Spinal cord (tissue), 10 donors: Measurements from ENCODE around the gene CTRB2. TPM values are rescaled to one million over a fixed set of nuclear protein-coding genes. Genes with fewer than 3 reads are reported as not detected.

Experiments
- DNase-seq, 6 donors: peaks; one replicate each; pipeline versions ENCODE4 v3.0.0 to v3.0.0-alpha.2; 2013 to 2015; ENCODE audit warnings: low spot score in 6 of 6, low read depth in 4 of 6
- H3K27ac ChIP-seq: one replicate; pipeline ENCODE4 v1.5.1; 2013; ENCODE audit warnings: low read depth, low read length, control low read depth
- H3K27me3 ChIP-seq: one replicate; pipeline ENCODE4 v1.6.1; 2013; ENCODE audit warnings: low read length; ENCODE audit not compliant: control insufficient read depth, insufficient read depth
- H3K36me3 ChIP-seq: one replicate; pipeline ENCODE4 v1.6.1; 2013; ENCODE audit warnings: low read length; ENCODE audit not compliant: control insufficient read depth, insufficient read depth
- H3K4me1 ChIP-seq: one replicate; pipeline ENCODE4 v1.6.1; 2013; ENCODE audit warnings: low read length; ENCODE audit not compliant: control insufficient read depth, insufficient read depth
- H3K4me3 ChIP-seq: one replicate; pipeline ENCODE4 v1.5.1; 2013; ENCODE audit warnings: low read depth, low read length, control low read depth
- H3K9me3 ChIP-seq: one replicate; pipeline ENCODE4 v1.6.1; 2013; ENCODE audit warnings: low read length; ENCODE audit not compliant: control insufficient read depth, insufficient read depth
- WGBS: methylation state at CpG from one replicate; pipeline ENCODE4 v1.1.5; 2013; ENCODE audit warnings: missing lambda C conversion rate; ENCODE audit not compliant: insufficient coverage; 5-methylcytosine and 5-hydroxymethylcytosine counted together
- polyA plus RNA-seq, 2 donors: library from polyadenylated mRNA; unstranded; fragments of 120-200 nt; gene quantifications; one replicate each; pipeline ENCODE4 v1.2.1, GENCODE V29; 2013; ENCODE audit not compliant: insufficient read length in 2 of 2
- total RNA-seq, 2 donors: library from RNA; depleted of rRNA in 1 of 2; stranded (reverse); fragments of 120-200 nt in 1 of 2; fragments of >200 nt in 1 of 2; gene quantifications; one replicate each; pipeline versions ENCODE4 v1.2.3 to v1.2.4, GENCODE V29; 2013 to 2014
- donor health status: healthy.

The CTRB2 gene
- total and polyA plus RNA-seq, 4 donors = 0.20 to 0.24 TPM; not detected in 2

DNA sequence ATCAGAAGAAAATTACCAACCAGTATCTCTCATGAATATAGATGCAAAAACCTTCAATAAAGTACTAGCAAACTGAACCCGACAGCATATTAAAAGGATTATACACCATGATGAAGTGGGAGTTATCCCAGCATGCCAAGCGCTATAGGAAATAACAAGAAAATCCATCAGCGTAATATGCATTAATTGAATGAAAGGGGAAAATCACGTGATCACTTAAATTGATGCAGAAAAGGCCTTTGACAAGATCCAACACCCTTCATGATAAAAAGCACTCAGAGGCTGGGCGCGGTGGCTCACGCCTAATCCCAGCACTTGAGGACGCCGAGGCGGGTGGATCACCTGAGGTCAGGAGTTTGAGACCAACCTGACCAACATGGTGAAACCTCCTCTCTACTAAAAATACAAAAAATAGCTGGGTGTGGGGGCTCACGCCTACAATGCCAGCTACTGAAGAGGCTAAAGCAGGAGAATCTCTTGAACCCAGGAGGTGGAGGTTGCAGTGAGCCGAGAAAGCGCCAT lies 4.8 kb downstream of the CTRB2 start:
- no peaks in the 10 kb centered on the region for H3K27me3 ChIP-seq
- peak in 1 of 6 donors; percentile 49 for DNase-seq
- H3K4me3 ChIP-seq = no peak overlapping the region
- no peaks in the 10 kb centered on the region for H3K36me3 ChIP-seq
- no peak overlapping the region for H3K27ac ChIP-seq
- WGBS = 25% methylated on average over 2 of the region's 13 CpGs
- H3K4me1 ChIP-seq = peaks cover 3% of the 10 kb centered on the region
- no peaks in the 10 kb centered on the region for H3K9me3 ChIP-seq

- no peak for DNase-seq
- H3K36me3 ChIP-seq = no peaks in the 10 kb centered on the region
These were observed 8.8 kb downstream of the CTRB2 start for GRCh38 chr16:75198135-75198600.

GRCh38 chr16:75197522-75198134 lies 9.3 kb downstream of the CTRB2 start:
- no peaks in the 10 kb centered on the region for H3K9me3 ChIP-seq
- no peak overlapping the region for H3K4me3 ChIP-seq
- H3K4me1 ChIP-seq = peaks cover 3% of the 10 kb centered on the region
- DNase-seq = no peak
- no peak overlapping the region for H3K27ac ChIP-seq
- 81% methylated on average over 12 of the region's 14 CpGs for WGBS
- H3K27me3 ChIP-seq = no peaks in the 10 kb centered on the region
- H3K36me3 ChIP-seq = no peaks in the 10 kb centered on the region

More at GRCh38 chr16:75198135-75198600, 8.8 kb downstream of the CTRB2 start:
- no peaks in the 10 kb centered on the region for H3K27me3 ChIP-seq
- WGBS = 51% methylated on average over 16 of the region's 18 CpGs
- peaks cover 3% of the 10 kb centered on the region for H3K4me1 ChIP-seq
- H3K27ac ChIP-seq = no peak overlapping the region
- H3K4me3 ChIP-seq = no peak overlapping the region
- no peaks in the 10 kb centered on the region for H3K9me3 ChIP-seq

DNA sequence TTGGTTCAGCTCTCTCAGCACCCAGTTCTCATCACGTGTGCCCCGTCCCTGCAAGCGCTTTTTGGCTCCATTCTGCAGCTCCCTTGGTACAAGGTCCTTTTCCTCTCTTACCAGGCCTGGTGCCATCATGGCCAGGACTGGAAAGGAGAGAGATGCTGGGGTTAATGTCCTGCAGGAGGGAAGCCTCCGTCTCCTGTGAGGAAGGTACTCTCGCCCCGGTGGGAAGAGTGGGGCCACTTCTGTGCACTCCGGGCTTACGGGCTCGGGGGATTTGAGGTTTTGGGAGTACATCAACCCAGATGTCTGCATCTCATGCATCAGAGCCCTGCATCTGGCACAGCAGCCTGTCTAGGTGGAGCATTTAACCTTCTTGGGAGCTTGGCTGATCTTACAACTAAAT lies 10.1 kb downstream of the CTRB2 start:
- WGBS = 68% methylated on average over 6 of the region's 9 CpGs
- no peak for DNase-seq
- H3K27me3 ChIP-seq = no peaks in the 10 kb centered on the region

DNA sequence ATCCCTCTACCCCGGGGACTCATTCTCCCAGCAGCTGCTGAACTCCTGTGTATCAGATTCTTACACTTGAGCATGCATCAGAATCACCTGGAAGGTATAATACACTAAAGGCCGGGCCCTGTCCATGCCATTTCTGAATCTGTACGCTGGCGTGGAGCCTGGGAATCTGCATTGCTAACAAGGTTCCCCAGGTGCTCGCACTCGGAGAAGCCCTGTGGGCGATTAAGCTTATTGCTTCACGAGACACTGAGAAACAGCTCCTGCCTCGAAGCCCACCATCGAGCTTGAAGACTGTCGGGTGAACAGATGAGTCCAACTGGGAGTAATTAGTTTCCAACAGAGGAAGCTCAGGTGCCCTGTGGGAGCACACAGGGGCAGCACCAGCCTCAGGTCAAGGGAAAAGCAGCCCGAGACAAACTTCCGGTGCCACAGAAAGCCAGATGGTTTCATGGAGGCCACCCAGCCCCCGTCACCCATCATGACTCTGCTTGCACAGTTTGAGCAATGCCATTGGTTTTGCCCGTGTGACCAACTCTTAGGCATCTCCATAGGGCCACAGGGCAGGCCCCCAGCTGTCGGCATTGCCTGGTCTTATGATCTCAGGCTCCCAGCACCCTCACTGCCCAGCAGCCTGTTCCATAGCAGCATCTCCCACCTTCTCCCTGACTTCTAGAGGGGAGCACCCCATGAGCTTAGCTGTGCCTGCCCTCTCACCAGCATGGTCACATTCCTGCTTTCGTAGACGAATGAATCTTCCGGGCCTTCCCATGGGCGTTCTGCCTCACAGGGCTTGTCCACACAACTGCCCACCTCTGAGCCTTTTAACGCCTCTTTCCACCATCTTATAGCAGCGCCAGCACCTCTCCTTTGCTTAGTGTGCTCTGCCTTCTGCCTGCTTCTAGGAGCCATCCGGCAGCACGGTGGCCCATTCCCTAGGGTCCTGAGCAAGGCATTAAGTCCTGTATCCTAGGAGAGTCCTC lies 10.9 kb downstream of the CTRB2 start:
- Histone ChIP-seq H3K27me3 (no peaks in the 10 kb centered on the region), H3K9me3 (no peaks in the 10 kb centered on the region), H3K36me3 (no peaks in the 10 kb centered on the region), H3K4me1 (peaks cover under 1% of the 10 kb centered on the region), H3K4me3 (no peak overlapping the region), H3K27ac (no peak overlapping the region)
- DNase-seq = no peak
- WGBS = 86% methylated on average over 24 of the region's 24 CpGs

More for the DNA sequence above, 10.1 kb downstream of the CTRB2 start:
- Histone ChIP-seq H3K4me1 (peaks cover 3% of the 10 kb centered on the region), H3K9me3 (no peaks in the 10 kb centered on the region), H3K4me3 (no peak overlapping the region), H3K36me3 (no peaks in the 10 kb centered on the region), H3K27ac (no peak overlapping the region)

DNA sequence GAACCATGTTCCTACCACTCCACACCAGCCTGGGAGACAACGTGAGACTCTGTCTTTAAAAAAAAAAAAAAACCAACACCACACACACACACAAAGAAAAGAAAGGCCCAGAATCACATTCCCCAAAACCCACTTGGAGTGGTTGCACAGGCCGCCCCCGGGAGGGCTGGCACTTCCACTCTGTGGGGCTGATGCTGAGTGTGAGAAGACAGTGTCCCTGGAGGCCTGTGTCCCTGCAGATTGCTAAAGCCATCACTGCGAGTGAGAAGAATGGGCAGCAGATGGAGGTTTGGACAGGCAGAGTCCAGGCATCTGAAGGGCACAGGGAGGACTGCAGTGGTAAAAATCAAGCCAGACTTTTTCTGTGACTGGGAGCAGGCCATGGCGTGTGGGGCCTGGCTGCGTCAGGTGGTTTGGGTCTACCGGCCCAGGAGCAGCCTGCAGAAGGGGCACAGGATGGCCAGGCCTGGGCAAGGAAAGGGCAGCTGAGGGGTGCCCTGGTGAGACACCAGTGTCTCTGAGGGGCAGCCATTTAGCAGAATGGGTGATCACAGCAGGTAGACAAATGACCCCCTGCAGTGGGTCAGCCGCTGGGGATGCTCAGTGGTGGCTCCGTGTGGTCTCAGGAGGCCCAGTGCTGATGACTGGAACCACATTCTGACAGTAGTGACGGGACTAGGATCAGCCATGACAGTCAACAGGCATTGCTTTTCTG lies 13.1 kb downstream of the CTRB2 start:
- WGBS = 88% methylated on average over 9 of the region's 10 CpGs
- no peak overlapping the region for H3K4me3 ChIP-seq
- H3K4me1 ChIP-seq = no peaks in the 10 kb centered on the region
- no peaks in the 10 kb centered on the region for H3K36me3 ChIP-seq
- H3K9me3 ChIP-seq = no peaks in the 10 kb centered on the region
- no peaks in the 10 kb centered on the region for H3K27me3 ChIP-seq
- DNase-seq = no peak
- no peak overlapping the region for H3K27ac ChIP-seq

DNA sequence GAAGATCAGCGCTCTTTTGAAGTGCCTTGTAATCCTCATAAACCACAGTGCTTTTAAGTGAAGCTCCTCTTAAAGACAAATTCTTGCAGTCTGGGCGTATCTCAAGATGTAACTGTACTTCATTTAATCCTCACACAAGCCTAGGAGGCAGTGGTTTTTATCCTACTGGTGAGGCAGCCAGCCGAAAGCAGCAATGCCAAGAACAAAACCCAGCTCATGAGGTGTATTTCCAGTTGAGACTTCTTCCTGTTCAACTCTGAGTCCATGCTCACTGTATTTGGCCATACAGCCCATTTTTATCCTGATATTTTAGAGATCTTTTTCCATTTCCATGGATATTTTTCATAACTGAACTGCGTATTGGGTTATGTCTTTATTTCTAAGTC lies 13.7 kb downstream of the CTRB2 start:
- H3K27ac ChIP-seq = no peak overlapping the region
- H3K9me3 ChIP-seq = no peaks in the 10 kb centered on the region
- no peaks in the 10 kb centered on the region for H3K27me3 ChIP-seq
- H3K4me3 ChIP-seq = no peak overlapping the region
- WGBS = 92% methylated on average over 2 of the region's 4 CpGs
- no peaks in the 10 kb centered on the region for H3K4me1 ChIP-seq
- H3K36me3 ChIP-seq = no peaks in the 10 kb centered on the region
- no peak for DNase-seq

DNA sequence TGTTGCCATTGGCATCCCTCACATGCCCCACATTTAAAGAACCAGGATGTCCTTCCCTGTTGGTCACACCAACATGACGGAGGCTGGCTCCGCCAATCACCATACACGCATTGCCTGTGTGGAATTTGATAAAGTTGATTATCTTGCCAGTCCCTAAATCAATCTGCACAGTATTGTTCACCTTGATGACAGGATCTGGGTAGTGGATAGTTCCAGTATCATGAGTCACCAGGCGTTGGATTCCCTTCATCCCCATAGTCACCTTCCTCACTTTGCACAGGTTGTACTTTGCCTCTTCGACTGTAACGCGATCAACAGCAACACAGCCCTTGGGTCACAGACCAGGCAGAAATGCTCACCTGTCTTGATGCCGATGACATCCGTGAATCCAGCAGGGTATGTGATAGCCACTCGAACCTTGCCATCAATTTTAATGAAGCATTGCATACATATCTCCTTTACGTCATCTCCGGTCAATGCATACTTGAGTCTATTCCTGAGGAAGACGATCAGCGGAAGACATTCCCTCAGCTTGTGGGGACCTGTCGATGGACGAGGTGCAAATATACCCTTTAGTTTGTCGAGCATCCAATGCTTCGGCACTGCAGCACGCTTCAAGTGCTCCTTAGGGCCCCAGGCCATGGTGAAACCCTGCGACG lies 14.2 kb downstream of the CTRB2 start:
- Histone ChIP-seq H3K27me3 (no peaks in the 10 kb centered on the region), H3K4me1 (no peaks in the 10 kb centered on the region), H3K27ac (no peak overlapping the region), H3K4me3 (no peak overlapping the region), H3K36me3 (no peaks in the 10 kb centered on the region), H3K9me3 (no peaks in the 10 kb centered on the region)
- WGBS = 94% methylated on average over 15 of the region's 21 CpGs
- no peak for DNase-seq
